Measurements from ENCODE around the gene BCL2.

- TF ChIP-seq POLR2AphosphoS5 (IDR thresholded peaks at IDR 0.05; ENCODE audit: borderline replicate concordance, low read depth, low read length) (no peak), EZH2 (IDR thresholded peaks at IDR 0.05) (no peak)
Observed at GRCh38 chr18:63164396-63164795, 155.2 kb downstream of the BCL2 start.

Data from SK-N-MC (cell line).